A673 (cell line): Measurements from ENCODE around the gene CPNE9.

ENCODE experiments used
- CTCF ChIP-seq: fragments of 300-800, 200-600 bp; sonication (generic); conservative IDR thresholded peaks from 2 replicates; pipeline ENCODE4 v1.5.1; 2017; ENCODE audit warnings: low read depth, mild to moderate bottlenecking, antibody characterized with exemption, low read length, moderate library complexity, mixed read lengths
- EZH2 ChIP-seq: fragments of 200-600 bp; sonication (generic); IDR thresholded peaks from 2 replicates; pipeline ENCODE4 v1.6.1; 2017; ENCODE audit warnings: borderline replicate concordance, low read depth, mild to moderate bottlenecking, mixed read lengths, antibody characterized with exemption, low read length; ENCODE audit not compliant: poor library complexity, severe bottlenecking

- TF ChIP-seq CTCF: no peak
- no peak for TF ChIP-seq EZH2
Observed at GRCh38 chr3:9712415-9712814, 8.8 kb downstream of the CPNE9 start.
